Adrenal gland (tissue), 12 donors: Measurements from ENCODE around the gene PPM1E. TPM values are rescaled to one million over a fixed set of nuclear protein-coding genes. Genes with fewer than 3 reads are reported as not detected.

Experiments
- DNase-seq, 7 donors: peaks; one replicate each; pipeline ENCODE4 v3.0.0-alpha.2; 2019 to 2020
- H3K27ac ChIP-seq, 5 donors: fragments of 200-600 bp; sonication (generic) in 4 of 5; 1 replicate in 3 of 5; 2 replicates in 2 of 5; pipeline versions ENCODE4 v1.5.1 to v1.8.0; 2016 to 2020; ENCODE audit warnings: mild to moderate bottlenecking in 1 of 5
- H3K27me3 ChIP-seq: fragments of 200-600 bp; 2 replicates; pipeline ENCODE4 v1.8.0; 2021
- H3K36me3 ChIP-seq, 2 donors: fragments of 200-600 bp; replicated peaks in 1 of 2; 1 replicate in 1 of 2; 2 replicates in 1 of 2; pipeline versions ENCODE4 v1.5.1 to v1.8.0; 2018 to 2022
- H3K4me1 ChIP-seq, 2 donors: fragments of 200-600 bp; replicated peaks in 1 of 2; 1 replicate in 1 of 2; 2 replicates in 1 of 2; pipeline versions ENCODE4 v1.5.1 to v1.8.0; 2018 to 2021
- H3K4me3 ChIP-seq, 4 donors: fragments of 200-600 bp; sonication (generic) in 3 of 4; one replicate each; pipeline ENCODE4 v1.5.1; 2016 to 2018
- H3K9me3 ChIP-seq, 3 donors: fragments of 200-600 bp; sonication (generic) in 1 of 3; replicated peaks in 1 of 3; 1 replicate in 2 of 3; 2 replicates in 1 of 3; pipeline versions ENCODE4 v1.5.1 to v1.8.0; 2016 to 2021
- CTCF ChIP-seq, 6 experiments: fragments of 450-650 bp in 4 of 6; fragments of 200-600 bp in 2 of 6; sonication (generic) in 1 of 6; IDR thresholded peaks; 1 replicate in 5 of 6; 2 replicates in 1 of 6; pipeline versions ENCODE4 v1.5.1 to v1.8.0; 2016 to 2021; ENCODE audit warnings: antibody characterized with exemption in 6 of 6, mild to moderate bottlenecking in 2 of 6, moderate library complexity in 1 of 6
- POLR2A ChIP-seq, 2 donors: fragments of 450-650 bp; IDR thresholded peaks; one replicate each; pipeline ENCODE4 v1.6.1; 2017; ENCODE audit warnings: antibody characterized with exemption in 2 of 2, mild to moderate bottlenecking in 2 of 2, moderate library complexity in 1 of 2
- WGBS, 4 donors: extraction: QIAGEN DNeasy Blood & Tissue Kit in 2 of 4; methylation state at CpG; one replicate each; pipeline versions ENCODE4 v1.1.5 to v1.1.7; 2013 to 2017; 5-methylcytosine and 5-hydroxymethylcytosine counted together
- intact Hi-C, 2 donors: fragments of 100-400 bp; cut with DNase I; formaldehyde crosslinking; loops; one replicate each; pipeline versions ENCODE4 v1.14.1 to v1.15.0; 2022 to 2023
- polyA plus RNA-seq, 3 donors: library from polyadenylated mRNA; stranded (reverse); fragments of 200-250 nt in 2 of 3; fragments of 350-450 nt in 1 of 3; fragmentation: Illumina TruSeq in 1 of 3; extraction: RNeasy Lipid Tissue Mini Kit (QIAGEN cat#74804) in 1 of 3; gene quantifications; one replicate each; pipeline ENCODE4 v1.2.3, GENCODE V29; 2013 to 2014
- small RNA-seq, 2 donors: library from RNA; depleted of rRNA; stranded (forward); fragments of <200 nt; gene quantifications; one replicate each; pipeline ENCODE3, GENCODE V24; 2016
- total RNA-seq, 9 donors: library from RNA; depleted of rRNA in 4 of 9; stranded (reverse); fragments of >200 nt in 4 of 9; fragments of 120-200 nt in 1 of 9; fragmentation: NEBNext Ultra II Directional in 1 of 9; extraction: Animal tissue kit (Norgen Biotek cat#: 25700) in 1 of 9; gene quantifications; one replicate each; pipeline versions ENCODE4 v1.1.0 to v1.2.4, GENCODE V29; 2013 to 2023
- donor health status: healthy with polysubstance abuse.
- donor health status: Bipolar disorder and iron deficiency.
- donor health status: DM: yes; HTN: yes; CAD: no.
- donor health status: DM: no; HTN: no; CAD: no.
- donor health status: DM: no; HTN: no; CAD: no.
- donor health status: DM: yes; HTN: yes; CAD: no.

The PPM1E gene
- total and polyA plus RNA-seq, 12 donors: 1.8 to 22.7 (median 11.3) TPM

- Histone ChIP-seq H3K27ac (no peak overlapping the region), H3K4me3 (no peak overlapping the region), H3K9me3 (no peaks in the 10 kb centered on the region), H3K27me3 (no peaks in the 10 kb centered on the region), H3K4me1 (no peaks in the 10 kb centered on the region), H3K36me3 (peaks cover 0 to 13% of the 10 kb centered on the region in 2 donors)
- intact Hi-C loops: no loop called here
- TF ChIP-seq POLR2A (IDR thresholded peaks at IDR 0.05) (no peak), CTCF (IDR thresholded peaks at IDR 0.05) (no peak)
- 76 to 93% (median 90%) methylated on average over 1 of the region's 1 CpG for WGBS, 4 donors
- DNase-seq: no peak
Measured at GRCh38 chr17:59026176-59026939, 270.7 kb downstream of the PPM1E start.

GRCh38 chr17:59027750-59028149 lies 272.1 kb downstream of the PPM1E start:
- WGBS, 4 donors: 75 to 88% (median 81%) methylated on average over 4 of the region's 4 CpGs
- H3K27me3 ChIP-seq: no peaks in the 10 kb centered on the region
- H3K4me3 ChIP-seq: no peak overlapping the region
- intact Hi-C loops: no loop called here
- TF ChIP-seq POLR2A (IDR thresholded peaks at IDR 0.05): no peak
- TF ChIP-seq CTCF (IDR thresholded peaks at IDR 0.05): no peak
- no peaks in the 10 kb centered on the region for H3K4me1 ChIP-seq
- peaks cover 0 to 19% of the 10 kb centered on the region in 2 donors for H3K36me3 ChIP-seq
- DNase-seq: no peak
- no peak overlapping the region for H3K27ac ChIP-seq
- H3K9me3 ChIP-seq: no peaks in the 10 kb centered on the region

- Histone ChIP-seq H3K4me1 (no peaks in the 10 kb centered on the region), H3K9me3 (no peaks in the 10 kb centered on the region), H3K27me3 (no peaks in the 10 kb centered on the region), H3K27ac (no peak overlapping the region), H3K36me3 (peaks cover 0 to 19% of the 10 kb centered on the region in 2 donors), H3K4me3 (no peak overlapping the region)
- 89 to 94% (median 91%) methylated on average over 6 of the region's 6 CpGs for WGBS, 4 donors
- no peak for DNase-seq
- TF ChIP-seq POLR2A (IDR thresholded peaks at IDR 0.05) (no peak), CTCF (IDR thresholded peaks at IDR 0.05) (no peak)
- intact Hi-C loops: no loop called here
Measured at GRCh38 chr17:59028328-59028727, 272.7 kb downstream of the PPM1E start.

- intact Hi-C loops: no loop called here
- TF ChIP-seq CTCF (IDR thresholded peaks at IDR 0.05) (no peak), POLR2A (IDR thresholded peaks at IDR 0.05) (no peak)
- 92 to 100% (median 98%) methylated on average over 1 of the region's 1 CpG for WGBS, 4 donors
Measured at GRCh38 chr17:59030811-59031210, 275.2 kb downstream of the PPM1E start.

More at GRCh38 chr17:59030811-59031210, 275.2 kb downstream of the PPM1E start:
- Histone ChIP-seq H3K9me3 (no peaks in the 10 kb centered on the region), H3K27me3 (no peaks in the 10 kb centered on the region), H3K27ac (no peak overlapping the region), H3K36me3 (peaks cover 0 to 20% of the 10 kb centered on the region in 2 donors), H3K4me3 (no peak overlapping the region), H3K4me1 (no peaks in the 10 kb centered on the region)
- no peak for DNase-seq

Small RNAs within 50 kb of the gene (small RNA-seq; reads per million reads assigned to genes)
- gene AC025521.1 (0 reads per million in 2 donors), gene RF00017 (0 reads per million in 2 donors), gene RNU6-518P (0 reads per million in 2 donors)

Other genes starting within 250 kb of the PPM1E start
- 10 to 100 TPM; 36.4 to 85.2 (median 44.9) TPM for gene MTMR4, start 241.2 kb upstream of the PPM1E start, total RNA-seq
- gene MTMR4, start 241.2 kb upstream of the PPM1E start, polyA plus RNA-seq: 10 to 100 TPM; 11.4 to 43.1 (median 17.0) TPM
- gene TEX14, start 63.8 kb upstream of the PPM1E start, total RNA-seq: under 1 TPM in 8 of 9 donors, not detected in 1; 0.10 to 0.72 (median 0.26) TPM
- gene TEX14, start 63.8 kb upstream of the PPM1E start, polyA plus RNA-seq: under 1 TPM; 0.24 to 0.97 (median 0.81) TPM
- gene RAD51C, start 63.3 kb upstream of the PPM1E start, total RNA-seq: 10 to 100 TPM; 11.7 to 45.7 (median 31.0) TPM
- gene RAD51C, start 63.3 kb upstream of the PPM1E start, polyA plus RNA-seq: 10 to 100 TPM; 29.7 to 60.2 (median 30.3) TPM